A172 (cell line): ENCODE data around the gene RAPGEF4. TPM values are rescaled to one million over a fixed set of nuclear protein-coding genes. Genes with fewer than 3 reads are reported as not detected.
A peak's percentile ranks its signal among the peaks of the same experiment; 100 is the strongest.

ENCODE experiments used
- DNase-seq: peaks from one replicate; pipeline ENCODE4 v3.0.0-alpha.2; 2015; ENCODE audit warnings: low spot score
- total RNA-seq: library from RNA; depleted of rRNA; stranded (reverse); fragments of >200 nt; shearing (Covaris generic); gene quantifications from 2 replicates; pipeline ENCODE4 v1.2.3, GENCODE V29; 2014

Gene RAPGEF4
- total RNA-seq, 1 experiment from 2014 or later: not detected

GRCh38 chr2:172905937-172906811, 170.5 kb downstream of the RAPGEF4 start:
- DNase-seq: no peak

- DNase-seq: no peak
Measured at GRCh38 chr2:172908275-172908674, 172.6 kb downstream of the RAPGEF4 start.

- no peak for DNase-seq
Measured at GRCh38 chr2:172909454-172909853, 173.8 kb downstream of the RAPGEF4 start.

- DNase-seq: no peak
Measured at GRCh38 chr2:172912266-172912665, 176.6 kb downstream of the RAPGEF4 start.

- no peak for DNase-seq
Measured at GRCh38 chr2:172914341-172915008, 178.8 kb downstream of the RAPGEF4 start.

- DNase-seq: no peak
Measured at GRCh38 chr2:172917716-172918115, 182.1 kb downstream of the RAPGEF4 start.

GRCh38 chr2:172919732-172920131, 184.1 kb downstream of the RAPGEF4 start:
- DNase-seq: no peak

- peak; percentile 14 for DNase-seq
Measured at GRCh38 chr2:172921532-172922236, 186.0 kb downstream of the RAPGEF4 start.

- no peak for DNase-seq
Measured at GRCh38 chr2:172922306-172922705, 186.7 kb downstream of the RAPGEF4 start.

GRCh38 chr2:172922815-172923214, 187.2 kb downstream of the RAPGEF4 start:
- DNase-seq: no peak

GRCh38 chr2:172924097-172924660, 188.5 kb downstream of the RAPGEF4 start:
- no peak for DNase-seq

- no peak for DNase-seq
Measured at GRCh38 chr2:172925600-172925999, 190.0 kb downstream of the RAPGEF4 start.

GRCh38 chr2:172926785-172927640, 191.4 kb downstream of the RAPGEF4 start:
- no peak for DNase-seq

GRCh38 chr2:172927641-172928357, 192.2 kb downstream of the RAPGEF4 start:
- no peak for DNase-seq

- no peak for DNase-seq
Measured at GRCh38 chr2:172928756-172929155, 193.1 kb downstream of the RAPGEF4 start.

GRCh38 chr2:172929644-172930043, 194.0 kb downstream of the RAPGEF4 start:
- DNase-seq: no peak

- DNase-seq: no peak
Measured at GRCh38 chr2:172930871-172931255, 195.2 kb downstream of the RAPGEF4 start.

GRCh38 chr2:172931256-172931894, 195.7 kb downstream of the RAPGEF4 start:
- peak; percentile 60 for DNase-seq

GRCh38 chr2:172931918-172932520, 196.4 kb downstream of the RAPGEF4 start:
- peak; percentile 49 for DNase-seq
